ENCODE measurements around the gene CEACAM19.
"Not testable (repeated sequence)": the region's sequence is repeated elsewhere in the genome, so short reads cannot be mapped to it uniquely, and the experiment has no call there.

Gene CEACAM19

DNA sequence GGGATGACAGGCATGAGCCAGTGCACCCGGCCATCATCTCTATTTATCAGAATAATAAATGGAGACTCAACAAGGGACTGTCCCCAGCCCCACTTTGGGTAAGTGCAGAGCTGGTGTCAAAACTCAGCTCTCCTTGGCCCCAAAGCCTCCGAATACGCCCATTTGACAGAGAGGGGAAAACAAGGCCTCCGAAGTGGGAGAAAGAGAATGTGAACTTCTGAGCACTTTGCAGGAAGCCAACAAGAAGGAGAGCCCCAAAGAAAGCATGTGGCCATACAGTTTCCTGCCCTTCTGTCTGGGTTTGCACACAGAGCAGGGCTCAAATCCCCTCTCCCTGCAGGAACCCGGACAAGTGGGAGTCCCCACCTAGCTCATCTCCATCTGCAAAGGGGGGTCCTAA lies 29.3 kb downstream of the CEACAM19 start:
- DNase-seq (ENCODE audit: low read depth in 3 of 3), result no peak

DNA sequence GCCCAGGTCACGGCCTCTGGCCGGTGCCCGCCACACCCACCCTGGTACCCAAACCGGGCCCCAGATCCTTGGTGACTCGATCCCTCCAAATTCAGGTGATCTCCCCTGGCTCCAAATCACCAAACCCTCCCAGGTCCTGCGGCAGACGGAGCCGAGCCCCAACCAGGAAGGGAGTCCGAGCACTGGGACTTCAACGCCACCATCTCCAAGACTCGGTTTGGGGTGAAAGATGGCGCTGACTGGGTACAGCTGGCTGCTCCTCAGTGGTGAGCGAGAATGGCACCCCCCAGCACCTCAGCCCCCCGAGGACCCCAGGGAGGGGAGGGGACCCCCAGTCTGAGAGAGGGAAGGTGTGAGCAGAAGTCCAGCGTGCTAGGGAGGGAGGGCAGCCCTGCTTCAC lies 29.9 kb downstream of the CEACAM19 start:
- no peak for DNase-seq (ENCODE audit: low read depth in 3 of 3)

DNA sequence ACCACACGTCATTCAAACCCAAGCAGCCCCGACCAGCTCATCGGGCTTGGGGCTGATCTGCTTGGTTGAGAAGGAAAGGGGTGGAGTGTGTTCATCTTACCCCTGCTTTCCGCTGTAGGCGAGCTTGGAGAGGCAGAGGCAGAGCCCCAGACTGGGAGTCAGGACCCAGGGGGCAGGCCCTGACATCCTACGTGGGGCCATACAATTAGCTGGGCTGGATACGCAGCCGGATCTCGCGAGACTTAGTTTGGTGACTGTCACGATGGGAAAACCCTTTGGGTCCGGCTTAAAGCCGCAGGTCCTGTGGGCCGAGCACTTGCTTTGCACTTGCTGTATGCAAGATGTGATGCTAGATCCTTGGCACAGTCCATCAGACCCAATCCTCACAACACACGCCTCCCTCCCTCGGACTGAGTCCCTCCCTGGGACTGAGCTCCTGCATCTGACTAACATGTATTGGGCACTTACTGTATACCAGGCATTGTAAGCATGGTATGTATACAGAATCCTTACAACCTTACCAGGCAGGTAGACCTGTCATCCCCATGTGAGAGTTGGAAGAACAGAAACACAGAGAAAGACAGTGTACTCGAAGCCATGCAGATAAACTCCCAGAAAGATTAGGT lies 31.4 kb downstream of the CEACAM19 start:
- no peak for DNase-seq (ENCODE audit: low read depth in 3 of 3)

DNA sequence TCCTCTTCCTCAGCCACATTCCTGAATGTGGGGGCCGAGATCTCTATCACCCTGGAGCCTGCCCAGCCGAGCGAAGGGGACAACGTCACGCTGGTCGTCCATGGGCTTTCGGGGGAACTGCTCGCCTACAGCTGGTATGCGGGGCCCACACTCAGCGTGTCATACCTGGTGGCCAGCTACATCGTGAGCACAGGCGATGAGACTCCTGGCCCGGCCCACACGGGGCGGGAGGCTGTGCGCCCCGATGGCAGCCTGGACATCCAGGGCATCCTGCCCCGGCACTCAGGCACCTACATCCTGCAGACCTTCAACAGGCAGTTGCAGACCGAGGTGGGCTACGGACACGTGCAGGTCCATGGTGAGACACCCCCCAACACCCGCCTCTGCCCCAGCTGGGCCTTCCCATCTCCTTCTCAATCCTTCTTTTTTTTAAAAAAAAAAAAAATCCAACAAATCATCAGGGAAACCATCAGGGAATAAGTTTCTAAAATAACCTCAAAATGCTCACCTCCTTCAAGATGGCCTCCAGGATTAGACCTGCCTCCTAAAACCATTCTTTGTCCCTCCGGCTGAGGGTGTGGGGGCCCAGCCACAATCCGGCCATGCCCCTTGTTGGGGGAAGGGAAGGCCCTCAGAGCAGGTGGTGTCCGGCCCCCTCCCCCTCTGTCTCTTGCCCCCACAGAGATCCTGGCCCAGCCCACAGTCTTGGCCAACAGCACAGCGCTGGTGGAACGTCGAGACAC lies 32.2 kb downstream of the CEACAM19 start:
- DNase-seq (ENCODE audit: low read depth in 3 of 3), result no peak

DNA sequence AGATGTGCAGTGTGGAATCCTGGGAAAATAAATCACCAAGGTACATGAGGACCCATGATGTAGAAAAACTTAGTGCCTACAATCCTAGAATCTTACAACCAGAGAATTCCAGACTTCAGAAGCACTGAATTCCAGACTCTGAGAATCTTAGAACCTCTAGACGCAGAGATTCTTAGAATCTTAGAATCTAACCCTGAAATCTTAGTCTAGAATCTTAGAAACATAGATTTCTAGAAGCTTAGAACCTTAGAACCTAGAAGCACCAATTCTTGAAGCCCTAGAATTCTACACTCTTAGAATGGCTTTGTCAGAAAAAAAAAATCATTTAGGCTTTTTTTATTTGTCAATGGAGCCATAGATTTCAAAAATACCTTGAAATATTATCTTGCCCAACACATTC lies 33.7 kb downstream of the CEACAM19 start:
- no peak for DNase-seq (ENCODE audit: low read depth in 3 of 3)

DNA sequence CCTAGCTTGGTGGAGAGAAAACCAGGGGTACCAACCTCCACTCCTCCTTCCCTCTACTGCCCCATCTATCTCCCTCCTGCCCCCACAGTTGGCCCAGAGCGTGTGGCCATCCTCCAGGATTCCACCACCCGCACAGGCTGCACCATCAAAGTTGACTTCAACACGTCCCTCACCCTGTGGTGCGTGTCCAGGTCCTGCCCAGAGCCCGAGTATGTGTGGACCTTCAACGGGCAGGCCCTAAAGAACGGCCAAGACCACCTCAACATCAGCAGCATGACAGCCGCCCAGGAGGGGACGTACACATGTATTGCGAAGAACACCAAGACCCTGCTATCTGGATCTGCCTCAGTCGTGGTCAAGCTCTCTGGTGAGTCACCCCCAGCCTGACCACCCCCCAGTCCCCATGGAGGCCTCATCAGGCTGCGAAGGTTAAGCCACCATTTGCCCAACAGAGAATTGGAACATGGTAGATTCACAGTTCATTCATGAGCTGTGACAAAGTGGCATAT lies 34.3 kb downstream of the CEACAM19 start:
- DNase-seq (ENCODE audit: low read depth in 3 of 3), result no peak

DNA sequence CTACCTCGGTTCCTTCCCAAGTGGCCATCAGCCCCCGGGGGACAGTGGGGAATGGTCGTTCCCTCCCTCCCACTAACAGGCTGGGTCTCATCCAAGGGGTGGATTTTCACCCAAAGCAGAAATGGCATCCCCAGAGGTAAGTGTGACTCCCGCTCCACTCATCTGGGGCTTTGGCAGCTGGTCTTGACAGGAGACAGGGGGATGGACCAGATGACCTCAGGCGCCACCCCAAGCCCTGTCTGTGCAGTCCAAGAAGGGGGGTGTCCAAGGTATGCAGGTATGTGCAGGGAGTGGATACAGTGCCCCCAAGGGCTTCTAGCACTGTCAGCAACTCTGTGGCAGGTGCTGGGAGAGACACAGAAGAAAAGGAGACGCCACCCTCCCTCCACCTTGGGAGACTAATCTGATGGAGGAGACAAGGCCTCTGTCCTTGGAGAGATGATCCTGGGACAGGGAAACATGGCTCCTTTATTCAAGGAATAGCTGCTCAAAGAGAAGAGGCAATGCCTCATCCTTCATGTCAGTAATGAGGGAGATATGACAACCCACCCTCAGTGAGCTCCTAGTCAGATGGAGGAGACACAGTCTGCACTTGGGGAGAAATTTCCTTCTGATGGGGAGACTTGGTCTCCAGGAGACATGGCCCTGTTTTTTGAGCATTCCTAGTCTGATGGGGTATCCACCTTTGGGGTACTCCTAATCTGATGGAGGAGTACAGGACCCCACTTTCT lies 35.4 kb downstream of the CEACAM19 start:
- DNase-seq (ENCODE audit: low read depth in 3 of 3), result no peak

DNA sequence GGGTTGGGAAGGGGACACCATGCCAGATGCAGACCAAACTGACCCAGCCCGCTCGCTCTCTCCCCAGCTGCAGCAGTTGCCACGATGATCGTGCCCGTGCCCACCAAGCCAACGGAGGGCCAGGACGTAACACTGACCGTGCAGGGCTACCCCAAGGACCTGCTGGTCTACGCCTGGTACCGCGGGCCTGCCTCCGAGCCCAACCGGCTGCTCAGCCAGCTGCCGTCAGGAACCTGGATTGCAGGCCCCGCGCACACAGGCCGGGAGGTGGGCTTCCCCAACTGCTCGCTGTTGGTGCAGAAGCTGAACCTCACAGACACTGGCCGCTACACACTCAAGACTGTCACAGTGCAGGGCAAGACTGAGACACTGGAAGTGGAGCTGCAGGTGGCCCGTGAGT lies 36.5 kb downstream of the CEACAM19 start:
- DNase-seq (ENCODE audit: low read depth in 3 of 3), result no peak

DNA sequence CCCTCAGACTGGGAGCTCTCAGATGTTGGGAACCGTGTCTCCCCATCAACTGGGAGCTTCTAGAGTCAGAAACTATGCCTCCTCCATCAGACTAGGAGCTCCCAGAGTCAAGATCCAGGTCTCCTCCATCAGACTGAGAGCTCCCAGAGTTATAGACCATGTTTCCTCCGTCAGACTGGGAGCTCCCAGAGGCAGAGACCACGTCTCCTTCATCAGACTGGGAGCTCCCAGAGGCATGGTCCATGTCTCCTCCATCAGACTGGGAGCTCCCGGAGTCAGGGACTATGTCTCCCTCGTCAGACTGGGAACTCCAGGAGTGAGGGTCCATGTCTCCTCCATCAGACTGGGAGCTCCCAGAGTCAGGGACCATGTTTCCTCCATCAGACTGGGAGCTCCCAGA lies 37.7 kb downstream of the CEACAM19 start:
- no peak for DNase-seq (ENCODE audit: low read depth in 3 of 3)

DNA sequence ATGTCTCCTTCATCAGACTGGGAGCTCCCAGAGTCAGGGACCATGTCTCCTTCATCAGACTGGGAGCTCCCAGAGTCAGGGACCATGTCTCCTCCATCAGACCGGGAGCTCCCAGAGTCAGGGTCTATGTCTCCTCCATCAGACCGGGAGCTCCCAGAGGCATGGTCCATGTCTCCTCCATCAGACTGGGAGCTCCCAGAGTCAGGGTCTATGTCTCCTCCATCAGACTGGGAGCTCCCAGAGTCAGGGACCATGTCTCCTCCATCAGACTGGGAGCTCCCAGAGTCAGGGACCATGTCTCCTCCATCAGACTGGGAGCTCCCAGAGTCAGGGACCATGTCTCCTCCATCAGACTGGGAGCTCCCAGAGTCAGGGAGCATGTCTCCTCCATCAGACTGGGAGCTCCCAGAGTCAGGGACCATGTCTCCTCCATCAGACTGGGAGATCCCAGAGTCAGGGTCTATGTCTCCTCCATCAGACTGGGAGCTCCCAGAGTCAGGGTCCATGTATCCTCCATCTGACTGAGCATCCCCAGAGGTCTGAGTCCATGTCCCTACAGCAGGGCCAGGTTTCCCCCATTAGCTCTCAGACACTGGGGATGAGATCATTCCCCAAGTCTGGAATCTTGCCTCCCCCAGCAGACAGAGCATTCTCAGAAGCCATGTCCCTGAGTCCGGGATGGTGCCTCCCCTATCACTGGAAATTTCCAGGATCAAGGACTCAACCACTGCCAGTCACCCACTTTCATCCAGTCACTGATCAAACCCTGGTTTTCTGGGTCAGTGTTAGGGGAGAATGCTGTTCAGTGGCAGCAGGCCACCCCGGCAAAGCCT lies 38.4 kb downstream of the CEACAM19 start:
- not testable (repeated sequence) for DNase-seq (ENCODE audit: low read depth in 3 of 3)

DNA sequence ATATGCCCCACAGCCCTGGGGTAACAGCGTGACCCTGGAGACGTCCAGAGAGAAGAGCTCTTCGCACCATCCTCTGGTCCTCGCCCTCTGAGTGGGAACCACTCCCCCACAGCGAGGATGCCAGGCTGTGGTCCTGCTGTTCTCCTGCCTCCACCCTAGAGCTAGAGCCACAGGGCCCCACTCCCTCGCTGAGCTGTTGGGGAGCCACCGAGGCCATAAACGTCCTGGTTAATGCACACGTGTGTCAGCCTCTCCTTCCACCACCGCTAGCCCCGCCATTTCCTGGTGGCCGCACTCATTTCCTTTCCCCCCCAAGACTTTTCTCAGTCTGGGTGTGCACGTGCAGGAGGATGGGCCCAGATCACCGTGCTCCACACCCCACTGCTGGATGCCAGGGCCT lies 39.2 kb downstream of the CEACAM19 start:
- DNase-seq (ENCODE audit: low read depth in 3 of 3), result no peak

DNA sequence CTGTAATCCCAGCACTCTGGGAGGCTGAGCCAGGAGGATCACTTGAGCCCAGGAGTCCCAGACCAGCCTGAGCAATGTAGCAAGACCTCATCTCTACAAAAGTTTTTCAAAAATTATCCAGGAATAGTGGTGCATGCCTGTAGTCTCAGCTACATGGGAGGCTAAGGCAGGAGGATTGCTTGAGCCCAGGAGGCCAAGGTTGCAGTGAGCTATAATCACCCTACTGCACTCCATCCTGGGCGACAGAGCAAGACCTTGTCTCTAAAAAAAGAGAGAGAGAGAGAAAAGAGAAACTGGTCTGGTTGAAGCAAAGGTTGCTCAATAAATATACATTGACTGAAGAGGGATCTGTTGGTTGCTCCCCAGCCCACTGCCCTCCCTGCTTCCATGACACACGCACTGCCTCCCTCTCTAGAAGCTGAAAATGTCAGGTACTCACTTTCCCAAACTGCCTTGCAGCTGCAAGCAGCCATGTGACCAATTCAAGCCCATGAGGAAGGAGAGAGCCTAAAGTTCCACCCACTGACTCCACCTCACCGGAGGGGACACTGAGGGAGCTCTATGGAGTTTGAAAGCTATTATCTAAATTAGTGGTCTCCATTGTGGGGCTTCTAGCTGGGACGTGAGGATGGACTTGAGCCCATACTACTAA lies 41.7 kb downstream of the CEACAM19 start:
- no peak for DNase-seq (ENCODE audit: low read depth in 3 of 3)

DNA sequence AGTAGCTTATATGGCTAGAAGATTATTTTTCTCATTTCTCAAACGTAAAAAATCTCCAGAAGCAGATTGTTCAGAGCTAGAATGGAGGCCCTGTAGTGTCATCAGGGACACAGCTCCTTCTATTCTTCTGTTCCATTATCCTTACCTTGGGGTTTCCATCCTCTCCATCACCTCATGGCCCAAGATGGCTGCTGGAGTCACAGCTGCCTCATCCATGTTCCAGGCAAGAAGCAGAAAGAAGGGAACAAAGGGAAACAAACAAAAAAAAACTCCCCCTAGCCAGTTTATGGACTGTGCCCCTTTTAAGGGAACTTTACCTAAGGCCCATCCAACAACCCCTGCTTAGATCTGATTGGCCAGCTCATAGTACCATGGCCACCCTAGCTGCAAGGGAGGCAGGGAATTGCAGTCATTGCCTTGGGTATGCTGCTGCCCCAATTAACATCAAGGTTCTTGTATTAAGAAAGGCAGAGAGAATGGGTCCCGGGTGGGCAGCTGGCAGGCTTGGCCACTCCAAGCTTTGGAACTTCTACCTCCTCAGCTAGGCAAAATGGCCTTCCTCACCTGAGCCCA lies 43.4 kb downstream of the CEACAM19 start:
- no peak for DNase-seq (ENCODE audit: low read depth in 3 of 3)

DNA sequence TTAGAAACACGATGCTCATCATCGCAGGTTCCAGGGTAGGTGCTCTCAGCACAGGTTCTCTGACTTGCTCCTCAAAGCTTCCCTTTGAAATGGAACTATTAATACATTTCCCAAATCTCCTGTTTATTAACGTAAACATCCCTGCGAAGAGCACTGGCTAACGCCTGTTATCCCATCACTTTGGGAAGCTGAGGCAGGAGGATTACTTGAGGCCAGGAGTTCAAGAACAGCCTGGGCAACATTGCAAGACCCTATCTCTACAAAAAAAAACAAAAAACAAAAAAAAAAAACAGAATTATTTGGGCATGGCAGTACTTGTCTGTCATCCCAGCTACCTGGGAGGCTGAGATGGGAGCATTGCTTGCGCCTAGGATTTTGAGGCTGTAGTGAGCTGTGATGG lies 46.3 kb downstream of the CEACAM19 start:
- DNase-seq (ENCODE audit: low read depth in 3 of 3), result no peak

DNA sequence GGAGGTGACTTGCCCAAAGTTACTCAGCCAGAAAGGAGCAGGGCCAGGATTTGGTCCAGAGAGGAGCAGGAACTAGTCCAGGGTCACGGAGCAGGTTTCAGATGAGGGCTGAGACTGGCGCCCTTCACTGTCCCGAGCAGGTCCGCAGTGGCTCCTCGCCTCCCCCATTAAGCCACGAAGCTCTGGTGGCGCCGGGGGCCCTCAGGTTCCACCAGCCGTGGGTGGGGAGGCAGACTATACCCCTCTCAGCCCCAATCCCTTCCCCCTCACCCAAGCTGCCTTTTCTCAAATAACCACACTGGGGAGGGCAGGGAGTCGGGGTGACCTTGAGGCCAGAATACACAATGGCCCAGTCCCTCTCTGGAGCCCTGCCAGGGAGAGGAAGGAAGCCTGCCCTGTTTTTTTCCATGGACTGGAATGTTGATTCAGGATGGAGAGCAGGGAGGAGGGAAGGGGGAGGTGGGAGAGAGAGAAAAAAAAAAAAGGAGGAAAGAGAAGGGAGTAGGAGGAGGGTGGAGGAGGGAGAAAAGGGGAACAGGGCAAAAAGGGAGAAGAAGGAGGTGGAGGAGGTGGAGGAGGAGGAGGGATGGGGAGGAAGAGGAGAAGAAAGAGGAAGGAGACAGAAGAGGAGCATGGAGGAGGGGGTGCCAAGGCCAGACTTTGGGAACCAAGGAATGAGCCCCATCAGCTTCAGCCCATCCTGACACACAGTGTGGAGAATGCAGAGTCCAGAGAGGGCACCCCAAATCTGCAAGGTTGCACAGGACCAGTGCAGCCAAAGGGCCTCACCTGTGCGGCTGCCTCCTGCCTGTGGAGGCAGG lies 47.4 kb downstream of the CEACAM19 start:
- no peak for DNase-seq (ENCODE audit: low read depth in 3 of 3)

DNA sequence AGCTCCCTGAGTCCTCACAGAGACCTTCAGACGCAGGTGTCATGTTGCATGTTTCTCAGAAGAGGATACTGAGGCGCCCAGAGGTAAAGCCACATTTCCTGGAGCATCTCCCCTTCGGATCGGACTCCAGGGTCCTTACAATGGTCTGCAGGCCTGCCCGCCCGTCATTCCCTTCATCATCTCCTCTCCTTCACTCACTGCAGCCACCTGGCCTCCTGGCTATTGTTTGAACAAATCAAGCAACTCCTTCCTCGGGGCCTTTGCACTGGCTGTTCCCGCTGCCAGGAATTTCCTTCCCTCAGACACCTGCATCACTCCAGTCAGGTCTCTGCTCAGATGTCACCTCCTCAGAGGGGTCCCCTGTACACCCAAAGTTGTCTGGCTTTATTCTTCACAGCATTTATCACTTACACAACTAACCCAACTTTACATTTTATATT lies 48.0 kb downstream of the CEACAM19 start:
- no peak for DNase-seq (ENCODE audit: low read depth in 3 of 3)

DNA sequence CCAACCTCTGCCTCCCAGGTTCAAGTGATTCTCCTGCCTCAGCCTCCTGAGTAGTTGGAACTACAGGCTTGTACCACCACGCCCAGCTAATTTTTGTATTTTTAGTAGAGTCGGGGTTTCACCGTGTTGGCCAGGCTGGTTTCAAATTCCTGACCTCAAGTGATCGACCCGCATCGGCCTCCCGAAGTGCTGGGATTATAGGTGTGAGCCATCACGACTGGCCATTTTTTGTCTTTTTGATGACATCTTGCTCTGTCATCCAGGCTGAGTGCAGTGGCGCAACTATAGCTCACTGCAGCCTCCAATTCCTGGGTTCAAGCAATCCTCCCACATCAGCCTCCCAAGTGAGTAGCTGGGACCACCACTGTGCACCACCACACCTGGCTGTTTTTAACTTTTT lies 49.1 kb downstream of the CEACAM19 start:
- DNase-seq (ENCODE audit: low read depth in 3 of 3), result not testable (repeated sequence)

DNA sequence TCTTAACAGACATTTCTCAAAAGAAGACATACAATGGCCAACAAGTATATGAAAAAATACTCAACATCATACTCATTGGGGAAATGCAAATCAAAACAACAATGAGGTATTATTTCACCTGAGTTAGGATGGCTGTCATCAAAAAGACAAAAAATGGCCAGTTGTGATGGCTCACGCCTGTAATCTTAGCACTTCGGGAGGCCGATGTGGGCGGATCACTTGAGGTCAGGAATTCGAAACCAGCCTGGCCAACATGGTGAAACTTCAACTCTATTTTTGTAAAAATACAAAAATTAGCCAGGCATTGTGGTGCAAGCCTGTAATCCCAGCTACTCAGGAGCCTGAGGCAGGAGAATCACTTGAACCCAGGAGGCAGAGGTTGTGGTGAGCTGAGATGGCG lies 49.7 kb downstream of the CEACAM19 start:
- no peak for DNase-seq (ENCODE audit: low read depth in 3 of 3)

DNA sequence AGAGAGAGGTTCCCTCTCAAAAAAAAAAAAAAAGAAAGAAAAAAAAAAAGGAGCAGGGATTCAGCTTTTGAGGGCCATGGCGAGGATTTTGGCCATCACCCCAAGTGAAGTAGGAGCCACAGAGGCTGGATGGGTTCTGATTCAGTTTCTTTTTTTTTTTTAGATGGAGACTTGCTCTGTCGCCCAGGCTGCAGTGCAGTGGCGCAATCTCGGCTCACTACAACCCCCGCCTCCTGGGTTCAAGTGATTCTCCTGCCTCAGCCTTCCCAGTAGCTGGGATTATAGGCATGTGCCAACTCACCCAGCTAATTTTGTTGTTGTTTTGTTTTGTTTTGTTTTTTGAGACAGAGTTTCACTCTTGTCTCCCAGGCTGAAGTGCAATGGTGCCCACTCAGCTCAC lies 50.1 kb downstream of the CEACAM19 start:
- not testable (repeated sequence) for DNase-seq (ENCODE audit: low read depth in 3 of 3)

All from stimulated activated CD4-positive, alpha-beta T cell treated with anti-CD3 and anti-CD28 coated beads, TNF-alpha, amount 100 ng/mL, for 24 hours (primary cell).